ENCODE data around the gene OR6J1.
"Not testable (repeated sequence)": the region's sequence is repeated elsewhere in the genome, so short reads cannot be mapped to it uniquely, and the experiment has no call there.

OR6J1 gene

GRCh38 chr14:22650960-22651521, 6.9 kb upstream of the OR6J1 start:
- DNase-seq (ENCODE audit: low spot score), result peak; percentile 48

- peak; percentile 5 for DNase-seq (ENCODE audit: low spot score)
Observed at GRCh38 chr14:22650046-22650739, 6.0 kb upstream of the OR6J1 start.

DNA sequence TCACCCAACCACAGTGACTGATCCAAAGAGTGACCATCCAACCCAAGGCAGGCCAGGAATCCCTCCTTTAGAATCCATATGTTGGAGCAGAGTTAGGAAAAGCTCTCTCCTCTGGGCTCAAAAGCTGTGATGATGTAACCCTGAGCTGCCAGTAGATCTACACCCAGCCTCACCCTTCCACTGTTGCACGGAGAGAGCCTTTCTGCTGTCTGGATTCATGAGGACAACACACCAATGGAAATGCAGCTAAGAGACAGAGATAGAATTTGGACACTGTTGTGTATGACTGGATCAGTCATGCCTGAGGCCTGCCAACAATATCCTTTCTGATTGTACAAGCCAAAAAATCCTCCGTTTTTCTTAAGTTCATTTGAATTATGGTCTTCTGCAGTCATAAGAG, 4.4 kb upstream of the OR6J1 start:
- DNase-seq (ENCODE audit: low spot score), result no peak

- DNase-seq (ENCODE audit: low spot score), result no peak
Observed at GRCh38 chr14:22646570-22647254, 2.6 kb upstream of the OR6J1 start.

- no peak for DNase-seq (ENCODE audit: low spot score)
Observed at GRCh38 chr14:22641846-22642245, 2.3 kb downstream of the OR6J1 start.

DNA sequence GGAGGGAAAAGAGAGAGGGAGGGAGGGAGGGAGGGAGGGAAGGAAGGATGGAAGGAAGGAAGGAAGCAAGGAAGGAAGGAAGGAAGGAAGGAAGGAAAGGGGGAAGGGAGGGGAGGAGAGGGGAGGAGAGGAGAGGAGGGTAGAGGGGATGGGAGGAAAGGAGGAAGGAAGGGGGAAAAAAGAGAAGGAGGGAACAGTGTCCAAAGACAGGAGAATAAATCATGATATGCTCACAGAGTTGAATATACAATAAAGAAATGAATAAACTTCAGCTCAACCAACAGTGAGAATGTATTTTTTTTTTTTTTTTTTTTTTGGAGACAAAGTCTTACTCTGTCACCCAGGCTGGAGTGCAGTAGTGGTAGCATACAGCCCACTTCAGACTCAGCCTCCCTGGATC, 4.0 kb downstream of the OR6J1 start:
- no peak for DNase-seq (ENCODE audit: low spot score)

DNA sequence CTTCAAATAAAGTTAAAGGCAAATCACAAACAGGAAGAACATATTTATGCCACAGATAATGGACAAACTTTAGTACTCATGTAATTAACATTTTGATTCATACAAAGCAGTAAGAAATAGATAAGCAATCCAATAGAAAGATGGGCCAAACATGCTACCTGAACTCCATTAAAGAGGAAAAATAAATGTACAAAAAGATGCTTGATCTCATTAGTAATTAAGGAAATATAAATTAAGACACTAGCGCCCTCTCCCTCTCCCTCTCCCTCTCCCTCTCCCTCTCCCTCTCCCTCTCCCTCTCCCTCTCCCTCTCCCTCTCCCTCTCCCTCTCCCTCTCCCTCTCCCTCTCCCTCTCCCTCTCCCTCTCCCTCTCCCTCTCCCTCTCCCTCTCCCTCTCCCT, 8.2 kb downstream of the OR6J1 start:
- DNase-seq (ENCODE audit: low spot score), result not testable (repeated sequence)

DNA sequence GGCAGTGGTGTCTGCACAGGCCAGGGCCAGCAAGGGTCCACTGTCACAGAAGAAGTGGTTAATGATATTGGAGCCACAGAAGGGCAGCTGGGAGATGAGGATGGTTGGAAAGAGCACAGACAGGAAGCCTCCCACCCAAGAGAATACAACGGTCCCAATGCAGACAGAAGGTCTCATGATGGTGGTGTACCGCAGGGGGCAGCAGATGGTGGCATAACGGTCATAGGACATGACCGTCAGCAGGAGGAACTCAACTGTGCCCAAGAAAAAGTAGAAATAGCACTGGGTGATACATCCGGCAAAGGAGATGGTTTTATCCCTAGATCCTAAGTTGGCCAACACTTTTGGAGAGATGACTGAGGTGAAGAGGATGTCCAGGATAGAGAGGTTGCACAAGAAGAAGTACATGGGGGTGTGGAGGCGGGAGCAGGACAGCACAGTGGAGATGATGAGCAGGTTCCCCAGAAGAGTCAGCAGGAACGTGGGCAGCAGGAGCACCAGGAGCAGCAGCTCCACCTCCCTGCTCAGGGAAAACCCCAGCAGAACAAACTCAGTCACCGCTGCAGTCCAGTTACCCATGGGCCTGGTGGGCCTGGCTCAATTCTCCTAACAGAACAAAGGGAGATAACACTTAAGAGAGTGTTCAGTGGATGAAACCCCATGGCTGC, 9.8 kb downstream of the OR6J1 start:
- DNase-seq (ENCODE audit: low spot score), result peak; percentile 17

DNA sequence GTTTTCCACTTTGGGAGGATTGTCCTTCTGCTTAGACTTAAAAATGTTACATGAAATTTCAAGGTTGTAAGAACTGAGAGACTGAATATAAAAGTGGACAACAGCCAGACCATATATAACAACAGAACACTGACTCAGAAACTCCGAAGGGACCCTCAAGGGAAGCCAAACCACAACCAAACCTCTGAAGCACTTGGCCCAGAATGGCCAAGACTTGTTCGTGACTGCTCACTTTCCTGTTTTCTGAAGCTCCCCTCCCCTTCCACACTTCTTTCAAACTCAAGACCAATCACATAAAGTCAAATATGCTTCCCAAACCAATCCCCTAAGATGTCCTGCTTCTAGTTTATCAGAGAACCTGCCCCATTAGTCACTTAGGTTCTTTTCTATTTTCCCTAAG, 13.7 kb downstream of the OR6J1 start:
- DNase-seq (ENCODE audit: low spot score), result no peak

DNA sequence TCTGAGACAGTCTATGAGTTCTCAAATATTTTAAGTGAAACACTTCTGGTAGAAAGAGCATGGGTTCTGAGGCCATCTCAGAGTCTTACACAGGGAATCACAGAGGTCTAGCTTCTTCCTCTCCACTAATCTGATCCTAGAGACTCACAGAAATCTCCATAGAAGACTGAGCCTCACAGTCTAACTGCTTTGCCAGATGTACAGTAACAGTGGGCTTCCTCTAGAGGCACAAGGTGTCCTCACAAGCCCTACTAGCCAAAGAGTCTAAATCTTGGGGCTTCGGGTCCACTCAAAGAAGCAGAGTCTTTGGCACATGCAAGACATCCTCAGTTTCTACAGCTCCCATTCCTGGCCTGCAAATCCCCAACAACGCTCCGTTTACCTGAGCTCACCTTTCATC, 14.1 kb downstream of the OR6J1 start:
- DNase-seq (ENCODE audit: low spot score), result no peak

- no peak for DNase-seq (ENCODE audit: low spot score)
Observed at GRCh38 chr14:22629361-22629760, 14.8 kb downstream of the OR6J1 start.

DNA sequence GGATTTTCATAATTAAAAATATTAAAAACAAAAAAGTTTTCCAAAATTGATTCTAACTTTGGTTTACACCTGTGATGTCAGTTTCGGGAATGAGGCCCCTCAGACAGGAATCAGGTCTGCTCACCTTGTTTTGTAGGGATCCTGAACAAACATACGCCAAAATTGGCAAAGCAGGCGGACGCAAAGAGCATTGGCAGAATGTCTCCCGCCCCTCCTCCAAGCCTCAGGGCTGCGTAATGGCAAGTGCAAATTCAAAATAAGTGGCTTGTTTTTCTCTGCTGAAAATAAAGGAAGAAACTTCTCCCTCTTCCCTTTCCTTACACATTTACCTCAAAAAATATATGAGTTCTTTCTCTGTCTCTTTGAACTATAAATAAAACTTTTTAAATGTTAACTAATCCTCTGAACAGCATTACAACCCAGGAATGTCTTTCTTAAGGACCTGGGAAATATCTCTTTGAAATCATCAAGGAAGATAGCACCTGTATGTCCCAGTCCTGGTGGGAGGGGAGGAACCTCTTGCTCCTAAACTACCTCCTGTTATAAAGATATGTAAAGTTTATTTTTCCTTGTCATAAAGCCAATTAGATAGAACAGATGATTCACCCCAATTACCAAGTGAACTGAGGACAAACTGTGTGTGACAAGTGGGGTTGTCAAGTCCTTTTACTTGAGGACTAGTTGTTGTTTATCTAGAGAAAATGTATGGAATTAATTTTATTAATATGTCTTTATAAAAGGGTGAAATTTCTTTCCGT, 16.5 kb downstream of the OR6J1 start:
- no peak for DNase-seq (ENCODE audit: low spot score)

GRCh38 chr14:22626590-22626989, 17.6 kb downstream of the OR6J1 start:
- DNase-seq (ENCODE audit: low spot score), result no peak

DNA sequence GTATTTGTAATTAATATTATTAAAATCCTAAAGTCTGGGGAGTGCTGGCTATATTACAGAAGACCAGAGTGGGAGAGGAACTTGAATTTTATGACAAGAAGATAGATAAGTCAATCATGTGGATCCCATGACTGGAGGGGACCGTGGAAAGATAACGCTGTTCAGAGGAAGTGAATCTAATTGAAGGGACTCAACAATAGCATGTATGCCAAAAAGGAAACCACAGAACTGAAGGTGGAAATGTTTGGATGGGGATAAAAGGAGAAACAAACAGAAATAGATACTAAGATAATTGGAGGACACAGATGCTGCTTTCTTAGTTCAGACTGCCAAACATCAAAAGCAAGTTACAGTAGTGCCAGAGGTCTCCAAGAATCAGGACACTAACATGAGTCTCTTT, 21.1 kb downstream of the OR6J1 start:
- no peak for DNase-seq (ENCODE audit: low spot score)

GRCh38 chr14:22622255-22622654, 21.9 kb downstream of the OR6J1 start:
- no peak for DNase-seq (ENCODE audit: low spot score)

GRCh38 chr14:22615765-22616164, 28.4 kb downstream of the OR6J1 start:
- not testable (repeated sequence) for DNase-seq (ENCODE audit: low spot score)

DNA sequence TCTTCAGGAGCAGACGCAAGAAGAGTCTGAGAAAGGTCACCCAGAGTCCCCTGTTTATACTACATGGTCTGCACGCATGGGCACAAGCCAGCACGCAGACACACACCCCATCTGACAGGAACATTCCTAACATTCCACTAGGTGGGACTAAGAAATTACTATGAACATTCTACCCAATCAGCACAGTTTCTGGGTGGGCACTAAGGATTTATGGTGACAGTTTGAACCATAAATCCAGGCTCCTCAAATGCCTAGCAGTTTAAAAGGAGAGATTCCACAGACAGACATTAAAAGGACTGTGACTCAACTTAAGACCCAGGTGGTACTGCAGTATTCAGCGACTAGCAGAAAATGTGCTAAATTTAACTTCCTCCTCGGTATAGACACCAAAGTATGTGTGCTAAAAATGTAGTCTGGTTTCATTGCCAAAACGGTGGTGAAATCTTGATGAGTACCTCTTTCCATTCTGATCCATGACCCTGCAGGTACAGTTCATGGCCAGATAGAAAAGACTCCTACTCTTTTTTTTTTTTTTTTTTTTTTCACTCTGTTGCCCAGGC, 29.8 kb downstream of the OR6J1 start:
- no peak for DNase-seq (ENCODE audit: low spot score)

- DNase-seq (ENCODE audit: low spot score), result no peak
Observed at GRCh38 chr14:22613736-22614239, 30.4 kb downstream of the OR6J1 start.

GRCh38 chr14:22613106-22613695, 31.0 kb downstream of the OR6J1 start:
- no peak for DNase-seq (ENCODE audit: low spot score)

- no peak for DNase-seq (ENCODE audit: low spot score)
Observed at GRCh38 chr14:22610931-22611330, 33.2 kb downstream of the OR6J1 start.

DNA sequence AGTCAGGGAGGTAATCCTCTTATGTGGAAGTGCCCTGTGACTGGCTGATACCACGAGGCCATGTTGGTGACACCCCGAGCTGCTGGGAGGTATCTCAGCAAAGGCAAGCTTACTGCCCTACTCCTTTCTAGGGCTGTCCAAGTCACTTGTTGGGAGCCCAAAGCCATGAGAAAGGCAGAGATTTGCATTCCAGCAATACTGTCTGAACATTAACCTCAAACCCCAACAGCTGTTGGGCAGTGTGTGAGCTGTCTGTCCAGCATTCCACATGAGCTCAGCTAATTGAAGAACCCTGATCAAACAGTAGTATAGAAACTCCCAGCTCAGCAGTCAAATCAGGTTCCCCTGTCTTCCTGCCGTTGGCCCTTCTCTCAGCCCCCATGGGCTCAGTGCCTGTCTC, 36.9 kb downstream of the OR6J1 start:
- no peak for DNase-seq (ENCODE audit: low spot score)

Measured in left forelimb (tissue), 1 donor.